CD4-positive, alpha-beta T cell (primary cell): ENCODE measurements around the gene FCHSD2. TPM values are rescaled to one million over a fixed set of nuclear protein-coding genes. Genes with fewer than 3 reads are reported as not detected.

Source experiments
- ATAC-seq: fragments of 200-7000 bp; cut with Tn5 transposase; one replicate; pipeline ENCODE4 v1.10.0; 2022; ENCODE audit warnings: mild to moderate bottlenecking; ENCODE audit not compliant: poor library complexity
- CTCF ChIA-PET: fragments of 350-600 bp; sonication (Branson Sonifier 250); formaldehyde crosslinking; loops from one replicate; lab custom pipeline; 2021; ENCODE audit warnings: antibody characterized with exemption, inconsistent platforms; lab: Charles Lee
- POLR2A ChIA-PET: fragments of 350-600 bp; sonication (Branson Sonifier 250); formaldehyde crosslinking; loops from one replicate; lab custom pipeline; 2021; ENCODE audit warnings: antibody characterized with exemption, inconsistent platforms; lab: Charles Lee
- DNase-seq, 14 experiments: peaks; one replicate each; pipeline ENCODE4 v3.0.0-alpha.2; 2013 to 2020; ENCODE audit warnings: mixed read lengths in 2 of 14
- H3K27ac ChIP-seq, 2 donors: one replicate each; pipeline versions ENCODE4 v1.5.1 to v1.7.0; 2013; ENCODE audit warnings: low read length in 2 of 2, low read depth in 1 of 2, mild to moderate bottlenecking in 1 of 2
- H3K27me3 ChIP-seq, 2 experiments: 1 replicate in 1 of 2; 2 replicates in 1 of 2; pipeline versions ENCODE4 v1.6.1 to v1.7.0; 2013; ENCODE audit warnings: low read length in 2 of 2, control low read depth in 1 of 2, mild to moderate bottlenecking in 1 of 2, moderate library complexity in 1 of 2; ENCODE audit not compliant: insufficient read depth in 2 of 2, control insufficient read depth in 1 of 2
- H3K36me3 ChIP-seq: one replicate; pipeline ENCODE4 v1.6.1; 2013; ENCODE audit warnings: low read length, control low read depth; ENCODE audit not compliant: insufficient read depth
- H3K4me1 ChIP-seq: one replicate; pipeline ENCODE4 v1.6.1; 2013; ENCODE audit warnings: low read length, control low read depth; ENCODE audit not compliant: insufficient read depth
- H3K4me3 ChIP-seq: one replicate; pipeline ENCODE4 v1.5.1; 2013; ENCODE audit warnings: mild to moderate bottlenecking, low read length, moderate library complexity
- H3K9me3 ChIP-seq, 2 experiments: 1 replicate in 1 of 2; 2 replicates in 1 of 2; pipeline versions ENCODE4 v1.6.1 to v1.7.0; 2013; ENCODE audit warnings: low read length in 2 of 2, mild to moderate bottlenecking in 2 of 2, control low read depth in 1 of 2, moderate library complexity in 1 of 2; ENCODE audit not compliant: control insufficient read depth in 1 of 2, insufficient read depth in 1 of 2
- H3K27ac Mint-ChIP-seq: one replicate; pipeline ENCODE4 v1.8.0; 2020; ENCODE audit warnings: mixed read lengths
- H3K27me3 Mint-ChIP-seq: one replicate; pipeline ENCODE4 v1.8.0; 2021; ENCODE audit warnings: mixed read lengths
- H3K36me3 Mint-ChIP-seq: one replicate; pipeline ENCODE4 v1.8.0; 2021; ENCODE audit warnings: low read depth, mixed read lengths
- H3K4me1 Mint-ChIP-seq: one replicate; pipeline ENCODE4 v1.8.0; 2021; ENCODE audit warnings: low read depth, mixed read lengths
- H3K4me3 Mint-ChIP-seq: one replicate; pipeline ENCODE4 v1.8.0; 2020; ENCODE audit warnings: mild to moderate bottlenecking, mixed read lengths
- H3K9me3 Mint-ChIP-seq: one replicate; pipeline ENCODE4 v1.8.0; 2020; ENCODE audit warnings: mixed read lengths
- CTCF ChIP-seq: fragments of 200-600 bp; IDR thresholded peaks from one replicate; pipeline ENCODE4 v1.8.0; 2022; ENCODE audit warnings: antibody characterized with exemption, mild to moderate bottlenecking
- intact Hi-C, 2 experiments: fragments of 100-400 bp; cut with DNase I in 1 of 2; cut with micrococcal nuclease in 1 of 2; formaldehyde crosslinking; loops; one replicate each; pipeline versions ENCODE4 v1.15.1 to v1.9.0; 2023 to 2025; cut with DNase I, micrococcal nuclease
- total RNA-seq, 174 experiments: library from RNA in 2 of 174; stranded (reverse) in 2 of 174; gene quantifications; one replicate each; pipeline ENCODE4 v1.2.3 and lab custom pipeline; 2021 to 2026

The FCHSD2 gene
- total RNA-seq, 2 experiments from 2014 or later: 48.6 to 50.7 TPM

- CTCF ChIA-PET: no interaction called here
- intact Hi-C loops: loop anchor here in 1 of 2 experiments (10.0 kb wide), 1 partner anchor 89 kb away; no protein-coding TSS in a partner anchor
- H3K36me3 ChIP-seq: peaks cover 26% of the 10 kb centered on the region
- H3K4me3 Mint-ChIP-seq: no peak overlapping the region
- no peaks in the 10 kb centered on the region for H3K27me3 Mint-ChIP-seq
- no peaks in the 10 kb centered on the region for H3K9me3 Mint-ChIP-seq
- H3K4me3 ChIP-seq: no peak overlapping the region
- TF ChIP-seq CTCF: no peak
- ATAC-seq (no peak), DNase-seq (no peak)
- peaks cover 78% of the 10 kb centered on the region for H3K36me3 Mint-ChIP-seq
- H3K9me3 ChIP-seq: no peaks in the 10 kb centered on the region
- H3K27ac ChIP-seq: no peak overlapping the region
- H3K4me1 ChIP-seq: no peaks in the 10 kb centered on the region
- POLR2A ChIA-PET: no interaction called here
- no peak overlapping the region for H3K27ac Mint-ChIP-seq
- H3K27me3 ChIP-seq: no peaks in the 10 kb centered on the region
- H3K4me1 Mint-ChIP-seq: peaks cover 12% of the 10 kb centered on the region
Measured at GRCh38 chr11:72985645-72986044, 156.5 kb downstream of the FCHSD2 start.

GRCh38 chr11:72984453-72985077, 157.6 kb downstream of the FCHSD2 start:
- ATAC-seq (no peak), DNase-seq (no peak)
- Histone ChIP-seq H3K4me3 (no peak overlapping the region), H3K27me3 (no peaks in the 10 kb centered on the region), H3K36me3 (peaks cover 31% of the 10 kb centered on the region), H3K4me1 (no peaks in the 10 kb centered on the region), H3K9me3 (no peaks in the 10 kb centered on the region), H3K27ac (no peak overlapping the region)
- Mint-ChIP-seq H3K27ac (no peak overlapping the region), H3K4me3 (no peak overlapping the region), H3K9me3 (no peaks in the 10 kb centered on the region), H3K27me3 (no peaks in the 10 kb centered on the region), H3K36me3 (peaks cover 79% of the 10 kb centered on the region), H3K4me1 (peaks cover 1% of the 10 kb centered on the region)
- ChIA-PET POLR2A (interaction anchor here (0.7 kb wide), 1 partner anchor 560 kb away, joined by 4 read pairs; no protein-coding TSS in a partner anchor), CTCF (no interaction called here)
- intact Hi-C loops: loop anchor here in 1 of 2 experiments (10.0 kb wide), 1 partner anchor 90 kb away; no protein-coding TSS in a partner anchor
- no peak for TF ChIP-seq CTCF

- Histone ChIP-seq H3K4me1 (no peaks in the 10 kb centered on the region), H3K9me3 (no peaks in the 10 kb centered on the region), H3K36me3 (peaks cover 35% of the 10 kb centered on the region), H3K27me3 (no peaks in the 10 kb centered on the region), H3K4me3 (no peak overlapping the region), H3K27ac (no peak overlapping the region)
- no peaks in the 10 kb centered on the region for H3K4me1 Mint-ChIP-seq
- TF ChIP-seq CTCF: no peak
- ChIA-PET CTCF (interaction anchor here (1.1 kb wide), 1 partner anchor 41 kb away, joined by 3 read pairs; no protein-coding TSS in a partner anchor), POLR2A (no interaction called here)
- H3K36me3 Mint-ChIP-seq: peaks cover 80% of the 10 kb centered on the region
- no peak overlapping the region for H3K4me3 Mint-ChIP-seq
- DNase-seq (no peak), ATAC-seq (no peak)
- no peaks in the 10 kb centered on the region for H3K9me3 Mint-ChIP-seq
- H3K27ac Mint-ChIP-seq: no peak overlapping the region
- H3K27me3 Mint-ChIP-seq: no peaks in the 10 kb centered on the region
- intact Hi-C loops: loop anchor here in 1 of 2 experiments (10.0 kb wide), 1 partner anchor 91 kb away; no protein-coding TSS in a partner anchor
Measured at GRCh38 chr11:72983560-72983959, 158.6 kb downstream of the FCHSD2 start.
